Epithelial cell of proximal tubule (primary cell): Measurements from ENCODE around the gene LMO7. TPM values are rescaled to one million over a fixed set of nuclear protein-coding genes. Genes with fewer than 3 reads are reported as not detected.
"Not testable (repeated sequence)": the region's sequence is repeated elsewhere in the genome, so short reads cannot be mapped to it uniquely, and the experiment has no call there.

Experiments used
- DNase-seq: peaks from one replicate; pipeline ENCODE4 v3.0.0-alpha.2; 2011; ENCODE audit warnings: low read depth
- H3K4me3 ChIP-seq: 2 replicates; pipeline ENCODE4 v1.5.1; 2011; ENCODE audit warnings: low read depth, mild to moderate bottlenecking, low read length
- total RNA-seq: library from RNA; depleted of rRNA; stranded (reverse); fragments of >200 nt; gene quantifications from 2 replicates; pipeline ENCODE4 v1.2.3, GENCODE V29; 2015
- TF ChIP-seq, protein P1 (sequence below): conservative IDR thresholded peaks from 2 replicates; pipeline ENCODE4 v1.5.1; 2012; ENCODE audit warnings: low read depth, mild to moderate bottlenecking, low read length

Gene LMO7
- total RNA-seq, 1 donor from 2014 or later = 46.9 TPM

DNA sequence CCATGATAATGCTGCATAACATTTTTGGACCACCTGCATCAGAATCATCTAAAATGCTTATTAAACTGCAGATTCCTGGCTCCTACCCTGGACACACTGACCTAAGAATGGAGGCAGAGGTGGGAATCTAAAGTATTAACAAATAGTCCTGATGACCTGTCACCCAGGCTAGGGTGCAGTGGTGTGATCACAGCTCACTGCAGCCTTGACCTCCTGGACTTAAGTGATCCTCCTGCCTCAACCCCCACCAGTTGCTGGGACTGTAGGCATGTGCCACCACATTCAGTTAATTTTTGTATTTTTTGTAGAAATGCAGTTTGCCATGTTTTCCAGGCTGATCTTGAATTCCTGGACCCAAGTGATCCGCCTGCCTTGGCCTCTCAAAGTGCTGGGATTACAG, 43.3 kb downstream of the LMO7 start:
- DNase-seq = no peak
- TF ChIP-seq, protein P1, sequence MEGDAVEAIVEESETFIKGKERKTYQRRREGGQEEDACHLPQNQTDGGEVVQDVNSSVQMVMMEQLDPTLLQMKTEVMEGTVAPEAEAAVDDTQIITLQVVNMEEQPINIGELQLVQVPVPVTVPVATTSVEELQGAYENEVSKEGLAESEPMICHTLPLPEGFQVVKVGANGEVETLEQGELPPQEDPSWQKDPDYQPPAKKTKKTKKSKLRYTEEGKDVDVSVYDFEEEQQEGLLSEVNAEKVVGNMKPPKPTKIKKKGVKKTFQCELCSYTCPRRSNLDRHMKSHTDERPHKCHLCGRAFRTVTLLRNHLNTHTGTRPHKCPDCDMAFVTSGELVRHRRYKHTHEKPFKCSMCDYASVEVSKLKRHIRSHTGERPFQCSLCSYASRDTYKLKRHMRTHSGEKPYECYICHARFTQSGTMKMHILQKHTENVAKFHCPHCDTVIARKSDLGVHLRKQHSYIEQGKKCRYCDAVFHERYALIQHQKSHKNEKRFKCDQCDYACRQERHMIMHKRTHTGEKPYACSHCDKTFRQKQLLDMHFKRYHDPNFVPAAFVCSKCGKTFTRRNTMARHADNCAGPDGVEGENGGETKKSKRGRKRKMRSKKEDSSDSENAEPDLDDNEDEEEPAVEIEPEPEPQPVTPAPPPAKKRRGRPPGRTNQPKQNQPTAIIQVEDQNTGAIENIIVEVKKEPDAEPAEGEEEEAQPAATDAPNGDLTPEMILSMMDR = no peak
- no peak overlapping the region for H3K4me3 ChIP-seq

DNA sequence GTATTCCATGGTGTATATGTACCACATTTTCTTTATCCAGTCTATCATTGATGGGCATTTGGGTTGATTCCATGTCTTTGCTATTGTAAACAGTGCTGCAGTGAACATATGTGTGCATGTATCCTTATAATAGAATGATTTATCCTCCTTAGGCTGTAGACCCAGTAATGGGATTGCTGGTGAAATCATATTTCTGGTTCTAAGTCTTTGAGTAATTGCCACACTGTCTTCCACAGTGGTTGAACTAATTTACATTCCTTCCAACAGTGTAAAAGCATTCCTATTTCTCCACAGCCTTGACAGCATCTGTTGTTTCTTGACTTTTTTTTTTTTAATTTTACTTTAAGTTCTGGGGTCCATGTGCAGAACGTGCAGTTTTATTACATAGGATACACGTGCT, 44.1 kb downstream of the LMO7 start:
- not testable (repeated sequence) for DNase-seq, H3K4me3 ChIP-seq

DNA sequence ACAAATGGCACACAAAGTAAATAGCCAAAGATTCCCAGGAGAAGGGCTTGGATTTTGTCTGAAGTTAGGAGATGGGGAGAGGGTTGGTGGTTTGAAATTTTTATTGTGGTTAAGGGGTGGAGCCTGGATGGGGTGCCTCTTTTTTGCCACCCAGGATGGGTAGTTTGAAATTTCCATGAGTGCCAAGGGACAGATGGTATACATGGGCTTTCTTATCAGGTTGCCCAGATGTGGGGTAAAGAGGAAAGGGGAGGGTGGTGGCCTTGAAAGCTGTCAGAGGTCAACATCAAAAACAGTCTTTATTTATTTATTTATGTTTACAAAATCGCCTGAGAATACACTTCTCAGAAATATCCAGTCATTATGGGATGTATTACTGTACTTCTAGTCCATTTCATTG, 46.2 kb downstream of the LMO7 start:
- DNase-seq = no peak
- TF ChIP-seq, protein P1 = no peak
- no peak overlapping the region for H3K4me3 ChIP-seq

DNA sequence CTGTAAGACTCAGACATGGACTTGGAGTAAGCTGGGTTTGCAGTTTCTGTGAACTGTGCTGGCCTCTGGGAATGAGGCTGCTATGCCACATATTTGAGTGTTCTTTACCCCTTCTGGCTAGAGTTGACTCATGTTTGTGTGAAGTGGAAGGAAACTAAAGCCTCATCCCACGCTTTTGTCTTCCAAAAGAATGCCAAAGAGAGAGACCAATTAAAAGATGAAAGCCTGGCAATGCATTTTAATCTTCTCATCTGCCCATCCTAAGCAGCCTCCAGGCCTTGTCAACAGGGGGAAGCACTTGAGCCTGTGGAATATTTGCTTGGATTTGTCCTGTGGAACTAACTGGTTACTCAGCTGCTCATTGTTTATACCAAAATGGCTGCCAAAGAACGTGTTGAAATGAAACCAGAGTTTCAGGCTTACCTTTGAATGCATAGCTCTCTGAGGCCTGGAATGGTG, 49.1 kb downstream of the LMO7 start:
- no peak for DNase-seq
- TF ChIP-seq, protein P1 = peak; percentile 55

DNA sequence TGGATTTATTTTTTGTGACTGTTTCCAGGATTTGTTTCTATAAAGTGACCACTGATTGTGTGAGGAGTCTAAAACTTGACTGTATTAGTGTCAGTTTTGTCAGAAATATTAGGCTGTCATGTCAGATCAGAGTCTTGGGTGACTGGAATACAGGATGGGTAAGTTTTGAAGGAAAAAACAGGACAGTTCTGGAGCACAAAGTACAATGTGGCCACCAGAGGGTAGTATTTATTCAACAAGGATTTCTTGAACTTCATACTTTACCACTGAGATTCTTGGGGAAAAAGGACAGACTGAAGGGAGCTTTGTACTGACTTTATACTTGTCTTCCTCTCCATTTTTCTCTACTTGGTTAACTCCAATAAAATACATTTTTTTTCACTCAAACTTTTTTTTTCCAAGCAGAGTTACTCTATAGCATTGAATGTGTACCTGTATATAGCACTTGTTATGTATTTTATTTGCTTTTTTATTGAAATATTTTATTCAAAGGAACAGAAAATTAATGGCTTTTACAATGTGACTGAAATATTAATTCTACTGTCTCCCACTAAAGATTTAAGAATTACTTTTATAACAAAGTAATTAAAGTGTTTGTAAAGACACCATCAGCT, 51.1 kb downstream of the LMO7 start:
- H3K4me3 ChIP-seq = no peak overlapping the region
- no peak for DNase-seq
- TF ChIP-seq, protein P1 = peak; percentile 70

More for the DNA sequence above, 49.1 kb downstream of the LMO7 start:
- H3K4me3 ChIP-seq = no peak overlapping the region

DNA sequence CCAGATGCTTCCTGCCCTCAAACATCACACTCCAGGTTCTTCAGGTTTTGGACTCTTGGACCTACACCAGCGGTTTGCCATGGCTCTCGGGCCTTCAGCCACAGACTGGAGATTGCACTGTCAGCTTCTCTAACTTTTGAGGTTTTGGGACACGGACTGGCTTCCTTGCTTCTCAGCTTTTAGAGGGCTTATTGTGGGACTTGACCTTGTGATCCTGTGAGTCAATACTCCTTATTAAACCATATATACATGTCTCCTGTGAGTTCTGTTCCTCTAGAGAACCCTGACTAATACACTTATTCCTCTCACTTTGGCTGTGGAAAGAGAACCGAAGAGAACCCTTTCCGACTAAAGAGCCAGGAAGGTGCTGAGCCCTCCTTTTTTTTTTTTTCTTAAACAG, 53.6 kb downstream of the LMO7 start:
- H3K4me3 ChIP-seq = no peak overlapping the region
- TF ChIP-seq, protein P1 = no peak
- no peak for DNase-seq

DNA sequence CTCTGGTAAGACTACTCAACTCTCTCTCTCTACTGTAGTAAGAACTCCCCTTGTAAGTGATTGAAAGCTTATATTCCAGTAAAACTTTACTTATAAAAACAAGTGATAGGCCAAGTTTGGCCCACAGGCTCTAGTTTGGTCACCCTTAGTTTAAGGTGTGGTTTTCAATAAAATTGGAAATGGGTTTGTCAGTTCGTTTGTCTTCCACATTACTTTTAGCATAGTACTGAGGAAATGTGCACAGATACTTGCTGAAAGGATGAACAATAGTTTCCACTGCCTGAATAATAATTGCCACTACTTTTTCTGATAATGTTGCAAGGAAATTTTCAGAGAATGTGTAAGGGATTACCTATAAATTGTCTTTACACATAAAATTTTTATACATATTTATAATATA, 54.5 kb downstream of the LMO7 start:
- no peak for DNase-seq
- H3K4me3 ChIP-seq = no peak overlapping the region
- TF ChIP-seq, protein P1 = no peak
